H1 (cell line): ENCODE data around the gene CNNM2.

Experiments
- ATF3 ChIP-seq: IDR thresholded peaks from 2 replicates; pipeline ENCODE4 v1.6.1; 2011; ENCODE audit warnings: low read depth, mild to moderate bottlenecking, low read length; ENCODE audit not compliant: insufficient read depth
- CTCF ChIP-seq, 3 experiments: IDR thresholded peaks; 1 replicate in 2 of 3; 2 replicates in 1 of 3; pipeline versions ENCODE4 v1.5.1 to v1.6.1; 2011; ENCODE audit warnings: low read length in 3 of 3, mild to moderate bottlenecking in 3 of 3, inconsistent platforms in 2 of 3, low read depth in 1 of 3, moderate library complexity in 1 of 3; ENCODE audit not compliant: insufficient read depth in 1 of 3; ENCODE audit errors: control extremely low read depth in 1 of 3
- GABPA ChIP-seq: IDR thresholded peaks from 2 replicates; pipeline ENCODE4 v1.6.1; 2011; ENCODE audit warnings: mild to moderate bottlenecking, low read length, moderate library complexity, borderline replicate concordance; ENCODE audit not compliant: insufficient read depth
- HDAC6 ChIP-seq: IDR thresholded peaks from one replicate; pipeline ENCODE4 v1.7.1; 2012; ENCODE audit warnings: low read depth, mild to moderate bottlenecking, inconsistent platforms, low read length, moderate library complexity
- NRF1 ChIP-seq: IDR thresholded peaks from 2 replicates; pipeline ENCODE4 v1.6.1; 2011; ENCODE audit warnings: mild to moderate bottlenecking, low read depth, low read length, improper control_type of control experiment
- POLR2AphosphoS5 ChIP-seq: IDR thresholded peaks from 2 replicates; pipeline ENCODE4 v1.6.1; 2011; ENCODE audit warnings: low read depth, low read length
- SP2 ChIP-seq: IDR thresholded peaks from 2 replicates; pipeline ENCODE4 v1.6.1; 2012; ENCODE audit warnings: mild to moderate bottlenecking, low read length, inconsistent platforms
- TAF1 ChIP-seq: IDR thresholded peaks from 2 replicates; pipeline ENCODE4 v1.6.1; 2011; ENCODE audit warnings: mild to moderate bottlenecking, low read depth, low read length

- TF ChIP-seq CTCF (IDR thresholded peaks at IDR 0.05; ENCODE audit: control extremely low read depth in 1 of 3, insufficient read depth in 1 of 3, low read depth in 1 of 3, low read length in 3 of 3), result no peak
- no peak for TF ChIP-seq NRF1
- TF ChIP-seq SP2, result no peak
- TF ChIP-seq GABPA, result no peak
- no peak for TF ChIP-seq HDAC6
- TF ChIP-seq ATF3, result no peak
- TF ChIP-seq POLR2AphosphoS5, result no peak
- no peak for TF ChIP-seq TAF1
Measured at GRCh38 chr10:103044942-103045489, 126.9 kb downstream of the CNNM2 start.
